Thyroid gland (tissue), 4 donors: ENCODE data around the gene CCM2. TPM values are rescaled to one million over a fixed set of nuclear protein-coding genes. Genes with fewer than 3 reads are reported as not detected.

Experiments used
- DNase-seq, 2 donors: peaks; one replicate each; pipeline ENCODE4 v3.0.0-alpha.2; 2019
- H3K27ac ChIP-seq, 3 donors: fragments of 200-600 bp; sonication (generic); 1 replicate in 2 of 3; 2 replicates in 1 of 3; pipeline ENCODE4 v1.5.1; 2016 to 2019; ENCODE audit warnings: mild to moderate bottlenecking in 1 of 3, moderate library complexity in 1 of 3
- H3K27me3 ChIP-seq: fragments of 200-600 bp; sonication (generic); one replicate; pipeline ENCODE4 v1.5.1; 2019
- H3K36me3 ChIP-seq, 2 donors: fragments of 200-600 bp; sonication (generic); one replicate each; pipeline ENCODE4 v1.5.1; 2016 to 2019
- H3K4me1 ChIP-seq, 2 donors: fragments of 200-600 bp; sonication (generic); one replicate each; pipeline ENCODE4 v1.5.1; 2017 to 2019
- H3K4me3 ChIP-seq, 3 donors: fragments of 200-600 bp; sonication (generic); replicated peaks in 1 of 3; 1 replicate in 2 of 3; 2 replicates in 1 of 3; pipeline ENCODE4 v1.5.1; 2016; ENCODE audit warnings: mild to moderate bottlenecking in 1 of 3
- H3K9me3 ChIP-seq: fragments of 200-600 bp; sonication (generic); one replicate; pipeline ENCODE4 v1.5.1; 2017
- POLR2A ChIP-seq, 2 donors: fragments of 450-650 bp; IDR thresholded peaks; one replicate each; pipeline ENCODE4 v1.6.1; 2017; ENCODE audit warnings: antibody characterized with exemption in 2 of 2, mild to moderate bottlenecking in 2 of 2, moderate library complexity in 1 of 2
- WGBS, 2 donors: methylation state at CpG; one replicate each; pipeline ENCODE4 v1.1.5; 2017; 5-methylcytosine and 5-hydroxymethylcytosine counted together
- intact Hi-C: fragments of 100-400 bp; cut with DNase I; formaldehyde crosslinking; loops from one replicate; pipeline ENCODE4 v1.15.1; 2023
- total RNA-seq, 4 donors: library from RNA; depleted of rRNA; stranded (reverse); fragments of >200 nt; gene quantifications; one replicate each; pipeline ENCODE4 v1.2.3, GENCODE V29; 2016
- TF ChIP-seq, protein P1 (sequence below), 6 experiments: fragments of 200-600 bp in 3 of 6; fragments of 450-650 bp in 3 of 6; sonication (generic) in 3 of 6; IDR thresholded peaks; one replicate each; pipeline ENCODE4 v1.5.1; 2016 to 2019; ENCODE audit warnings: antibody characterized with exemption in 6 of 6, mild to moderate bottlenecking in 2 of 6, inconsistent platforms in 1 of 6, moderate library complexity in 1 of 6

CCM2 gene
- total RNA-seq, 4 donors from 2014 or later, result 19.4 to 29.2 (median 24.3) TPM

DNA sequence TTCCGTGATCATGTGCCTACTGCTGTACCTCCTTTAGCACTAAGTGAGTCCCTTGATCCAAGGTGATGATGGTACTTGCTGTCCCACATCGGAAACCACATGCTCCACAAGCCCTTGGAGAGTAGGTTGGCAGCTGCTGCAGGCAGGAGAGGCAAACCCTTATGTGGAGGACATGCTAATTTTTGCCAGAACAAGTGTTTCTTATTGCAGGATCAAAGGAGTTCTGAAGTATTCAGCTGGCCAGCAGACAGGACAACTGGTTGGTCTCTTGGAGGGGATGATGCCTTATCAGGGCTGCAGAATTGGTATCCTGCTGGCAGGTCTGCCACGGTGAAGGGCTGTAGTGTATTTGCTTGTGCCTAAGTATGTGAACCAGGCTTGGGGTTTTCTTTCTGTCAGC lies 52.0 kb downstream of the CCM2 start:
- TF ChIP-seq POLR2A (IDR thresholded peaks at IDR 0.05), result no peak
- TF ChIP-seq, protein P1, sequence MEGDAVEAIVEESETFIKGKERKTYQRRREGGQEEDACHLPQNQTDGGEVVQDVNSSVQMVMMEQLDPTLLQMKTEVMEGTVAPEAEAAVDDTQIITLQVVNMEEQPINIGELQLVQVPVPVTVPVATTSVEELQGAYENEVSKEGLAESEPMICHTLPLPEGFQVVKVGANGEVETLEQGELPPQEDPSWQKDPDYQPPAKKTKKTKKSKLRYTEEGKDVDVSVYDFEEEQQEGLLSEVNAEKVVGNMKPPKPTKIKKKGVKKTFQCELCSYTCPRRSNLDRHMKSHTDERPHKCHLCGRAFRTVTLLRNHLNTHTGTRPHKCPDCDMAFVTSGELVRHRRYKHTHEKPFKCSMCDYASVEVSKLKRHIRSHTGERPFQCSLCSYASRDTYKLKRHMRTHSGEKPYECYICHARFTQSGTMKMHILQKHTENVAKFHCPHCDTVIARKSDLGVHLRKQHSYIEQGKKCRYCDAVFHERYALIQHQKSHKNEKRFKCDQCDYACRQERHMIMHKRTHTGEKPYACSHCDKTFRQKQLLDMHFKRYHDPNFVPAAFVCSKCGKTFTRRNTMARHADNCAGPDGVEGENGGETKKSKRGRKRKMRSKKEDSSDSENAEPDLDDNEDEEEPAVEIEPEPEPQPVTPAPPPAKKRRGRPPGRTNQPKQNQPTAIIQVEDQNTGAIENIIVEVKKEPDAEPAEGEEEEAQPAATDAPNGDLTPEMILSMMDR (IDR thresholded peaks at IDR 0.05), result no peak
- Histone ChIP-seq H3K4me3 (no peak overlapping the region), H3K9me3 (no peaks in the 10 kb centered on the region), H3K36me3 (no peaks in the 10 kb centered on the region), H3K27me3 (no peaks in the 10 kb centered on the region), H3K27ac (no peak overlapping the region), H3K4me1 (peaks cover 0 to 6% of the 10 kb centered on the region in 2 donors)
- peak; percentile 78 to 85 for DNase-seq
- WGBS, 2 donors, result 51 to 56% methylated on average over 2 to 3 of the region's 3 CpGs
- intact Hi-C loops, result no loop called here

DNA sequence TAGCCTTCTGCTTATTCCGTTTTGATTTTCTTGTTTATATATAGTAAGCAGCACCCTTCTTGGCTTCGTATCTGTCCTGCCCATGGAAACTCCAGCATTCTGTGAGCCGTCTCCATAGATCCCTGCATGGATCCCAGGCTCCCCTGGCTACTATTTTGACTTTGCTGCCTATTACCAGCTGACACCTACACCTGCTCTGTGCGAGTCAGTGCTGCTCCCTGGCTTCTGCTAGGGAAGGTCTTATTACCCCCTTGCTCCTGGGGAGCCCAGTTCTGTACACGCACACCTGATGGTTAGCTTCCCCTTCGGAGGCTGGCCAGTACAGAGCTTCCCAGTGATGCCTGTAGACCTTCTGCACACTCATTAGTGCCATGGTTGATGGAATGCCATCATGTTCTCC lies 53.4 kb downstream of the CCM2 start:
- H3K4me1 ChIP-seq, result peaks cover 0 to 6% of the 10 kb centered on the region in 2 donors
- no peak for TF ChIP-seq POLR2A (IDR thresholded peaks at IDR 0.05)
- TF ChIP-seq, protein P1 (IDR thresholded peaks at IDR 0.05), result no peak
- no peaks in the 10 kb centered on the region for H3K36me3 ChIP-seq
- no peak overlapping the region for H3K27ac ChIP-seq
- H3K9me3 ChIP-seq, result no peaks in the 10 kb centered on the region
- intact Hi-C loops, result no loop called here
- no peak for DNase-seq
- WGBS, 2 donors, result 87 to 91% methylated on average over 5 to 6 of the region's 6 CpGs
- no peaks in the 10 kb centered on the region for H3K27me3 ChIP-seq
- H3K4me3 ChIP-seq, result no peak overlapping the region

DNA sequence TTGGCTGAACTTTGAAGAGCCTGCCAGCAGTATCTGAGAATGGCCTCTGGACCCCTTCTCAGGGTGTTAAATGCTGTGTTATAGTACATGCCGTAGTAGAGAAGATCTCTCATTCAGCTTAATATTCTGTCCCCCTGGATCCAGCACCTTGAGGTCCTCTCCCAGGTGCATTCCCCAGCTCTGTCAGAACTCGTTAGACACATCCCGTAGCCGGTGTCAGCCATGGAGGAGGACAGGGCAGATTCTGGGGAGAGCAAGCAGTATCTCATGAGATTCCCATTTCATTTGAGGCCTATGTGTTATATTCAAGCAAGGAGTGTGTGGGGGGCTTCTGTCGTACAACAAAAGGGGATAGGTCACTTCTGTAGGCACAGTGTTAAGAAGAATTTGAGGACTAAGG lies 53.9 kb downstream of the CCM2 start:
- WGBS, 2 donors, result 98 to 99% methylated on average over 5 of the region's 5 CpGs
- no peak for DNase-seq
- TF ChIP-seq, protein P1 (IDR thresholded peaks at IDR 0.05), result no peak
- TF ChIP-seq POLR2A (IDR thresholded peaks at IDR 0.05), result no peak
- Histone ChIP-seq H3K4me3 (no peak overlapping the region), H3K9me3 (no peaks in the 10 kb centered on the region), H3K36me3 (no peaks in the 10 kb centered on the region), H3K4me1 (peaks cover 0 to 6% of the 10 kb centered on the region in 2 donors), H3K27me3 (no peaks in the 10 kb centered on the region), H3K27ac (no peak overlapping the region)
- intact Hi-C loops, result no loop called here

DNA sequence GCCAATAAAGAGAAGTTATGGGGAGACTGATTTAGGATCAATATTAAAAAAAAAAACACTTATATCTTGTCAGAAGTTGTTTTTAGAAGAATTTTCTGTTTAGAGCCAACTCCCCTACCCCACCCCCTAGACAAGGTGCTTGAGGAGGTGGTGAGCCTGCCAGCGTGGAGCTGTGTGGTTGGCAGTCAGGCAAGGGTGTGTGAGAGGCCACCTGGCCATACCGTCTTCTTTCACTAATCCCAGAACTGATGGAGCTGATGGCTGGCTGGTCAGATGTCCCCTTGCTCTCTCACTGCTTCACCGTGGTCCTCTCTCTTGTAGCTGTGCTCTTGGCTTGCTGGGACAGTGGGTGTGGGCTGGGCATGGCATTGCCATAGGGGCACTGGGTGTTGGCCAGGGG lies 54.4 kb downstream of the CCM2 start:
- H3K36me3 ChIP-seq, result no peaks in the 10 kb centered on the region
- no peak for TF ChIP-seq POLR2A (IDR thresholded peaks at IDR 0.05)
- TF ChIP-seq, protein P1 (IDR thresholded peaks at IDR 0.05), result no peak
- H3K4me1 ChIP-seq, result peaks cover 0 to 6% of the 10 kb centered on the region in 2 donors
- intact Hi-C loops, result no loop called here
- no peaks in the 10 kb centered on the region for H3K27me3 ChIP-seq
- no peak overlapping the region for H3K27ac ChIP-seq
- no peaks in the 10 kb centered on the region for H3K9me3 ChIP-seq
- no peak for DNase-seq
- H3K4me3 ChIP-seq, result no peak overlapping the region
- WGBS, 2 donors, result 96 to 97% methylated on average over 3 of the region's 3 CpGs

DNA sequence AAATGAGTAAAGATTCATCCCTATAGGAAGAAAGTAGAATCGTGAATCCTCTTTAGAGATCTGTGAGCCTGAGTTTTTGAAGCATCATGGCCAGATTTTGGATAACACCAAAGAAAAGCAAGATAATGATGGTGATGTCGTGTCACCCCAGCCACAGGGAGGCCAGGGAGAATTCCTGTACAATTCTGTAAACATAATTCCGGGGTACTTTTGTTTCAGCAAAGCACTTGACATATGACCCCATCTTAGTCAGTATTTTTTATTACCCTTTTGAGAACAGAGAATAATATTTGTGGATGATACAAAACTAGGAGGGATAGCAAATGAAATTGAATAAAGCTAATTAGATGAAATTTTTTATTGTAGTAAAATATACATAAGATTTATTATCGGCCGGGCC lies 55.0 kb downstream of the CCM2 start:
- Histone ChIP-seq H3K4me1 (peaks cover 0 to 6% of the 10 kb centered on the region in 2 donors), H3K27me3 (no peaks in the 10 kb centered on the region), H3K4me3 (no peak overlapping the region), H3K27ac (no peak overlapping the region), H3K36me3 (no peaks in the 10 kb centered on the region), H3K9me3 (no peaks in the 10 kb centered on the region)
- WGBS, 2 donors, result 93 to 95% methylated on average over 5 of the region's 5 CpGs
- DNase-seq, result no peak
- no peak for TF ChIP-seq POLR2A (IDR thresholded peaks at IDR 0.05)
- TF ChIP-seq, protein P1 (IDR thresholded peaks at IDR 0.05), result no peak
- intact Hi-C loops, result no loop called here
